ENCODE results near the gene AQP12B. TPM values are rescaled to one million over a fixed set of nuclear protein-coding genes. Genes with fewer than 3 reads are reported as not detected.

Gene AQP12B
- total and polyA plus RNA-seq, 9 donors: 0.18 to 0.36 TPM; not detected in 7

- intact Hi-C loops (cut with DNase I): no loop called here
- TF ChIP-seq POLR2A (IDR thresholded peaks at IDR 0.05): no peak
- no peak for TF ChIP-seq EP300 (IDR thresholded peaks at IDR 0.05)
- TF ChIP-seq, protein P1, sequence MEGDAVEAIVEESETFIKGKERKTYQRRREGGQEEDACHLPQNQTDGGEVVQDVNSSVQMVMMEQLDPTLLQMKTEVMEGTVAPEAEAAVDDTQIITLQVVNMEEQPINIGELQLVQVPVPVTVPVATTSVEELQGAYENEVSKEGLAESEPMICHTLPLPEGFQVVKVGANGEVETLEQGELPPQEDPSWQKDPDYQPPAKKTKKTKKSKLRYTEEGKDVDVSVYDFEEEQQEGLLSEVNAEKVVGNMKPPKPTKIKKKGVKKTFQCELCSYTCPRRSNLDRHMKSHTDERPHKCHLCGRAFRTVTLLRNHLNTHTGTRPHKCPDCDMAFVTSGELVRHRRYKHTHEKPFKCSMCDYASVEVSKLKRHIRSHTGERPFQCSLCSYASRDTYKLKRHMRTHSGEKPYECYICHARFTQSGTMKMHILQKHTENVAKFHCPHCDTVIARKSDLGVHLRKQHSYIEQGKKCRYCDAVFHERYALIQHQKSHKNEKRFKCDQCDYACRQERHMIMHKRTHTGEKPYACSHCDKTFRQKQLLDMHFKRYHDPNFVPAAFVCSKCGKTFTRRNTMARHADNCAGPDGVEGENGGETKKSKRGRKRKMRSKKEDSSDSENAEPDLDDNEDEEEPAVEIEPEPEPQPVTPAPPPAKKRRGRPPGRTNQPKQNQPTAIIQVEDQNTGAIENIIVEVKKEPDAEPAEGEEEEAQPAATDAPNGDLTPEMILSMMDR (IDR thresholded peaks at IDR 0.05): no peak
- no peaks in the 10 kb centered on the region for H3K27me3 ChIP-seq
- no peaks in the 10 kb centered on the region for H3K36me3 ChIP-seq
- DNase-seq: no peak
- H3K9me3 ChIP-seq: no peaks in the 10 kb centered on the region
- H3K4me1 ChIP-seq (ENCODE audit: insufficient read depth): no peaks in the 10 kb centered on the region
- no peak overlapping the region for H3K4me3 ChIP-seq
- no peak overlapping the region for H3K27ac ChIP-seq
- 75 to 79% (median 77%) methylated on average over 15 of the region's 15 CpGs for WGBS, 3 donors
These were observed 38.9 kb downstream of the AQP12B start for GRCh38 chr2:240643811-240644150.

DNA sequence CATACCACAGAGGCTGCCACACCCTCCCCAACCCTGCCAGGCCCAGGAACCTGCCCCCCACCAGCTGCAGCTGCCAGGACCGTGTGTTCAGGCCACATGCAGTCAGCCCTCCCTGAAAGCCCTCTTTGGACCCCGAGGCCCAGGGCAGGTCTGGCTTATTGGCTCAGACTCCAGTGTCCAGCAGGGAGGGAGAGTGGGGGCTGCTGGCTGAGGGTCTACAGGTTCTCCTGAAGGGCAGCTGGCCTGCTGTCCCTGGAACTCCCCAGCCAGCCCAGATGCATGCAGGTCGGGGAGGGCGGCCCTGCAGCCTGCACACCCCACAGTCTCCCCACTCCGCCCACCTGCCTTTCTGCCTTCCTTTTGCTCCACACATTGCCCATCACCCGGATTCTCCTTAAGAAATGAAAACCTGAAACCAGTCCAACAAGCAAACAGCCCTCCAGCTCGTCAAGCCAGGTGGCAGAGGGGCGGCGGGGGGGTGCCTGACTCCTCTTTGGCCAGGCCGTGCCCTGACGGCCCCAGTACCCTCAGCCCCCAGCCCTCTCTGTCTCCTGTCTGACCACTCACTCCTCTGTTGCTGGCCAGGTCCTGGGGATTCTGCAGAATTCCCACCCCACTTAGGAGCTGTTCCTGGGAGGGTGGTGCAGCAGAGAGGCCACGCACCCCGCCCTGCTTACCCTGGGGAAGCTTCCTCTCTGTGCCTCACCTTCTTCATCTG, 39.4 kb downstream of the AQP12B start:
- Histone ChIP-seq H3K4me3 (no peak overlapping the region), H3K27ac (no peak overlapping the region), H3K9me3 (no peaks in the 10 kb centered on the region), H3K4me1 (ENCODE audit: insufficient read depth) (no peaks in the 10 kb centered on the region), H3K27me3 (no peaks in the 10 kb centered on the region), H3K36me3 (no peaks in the 10 kb centered on the region)
- intact Hi-C loops (cut with DNase I): no loop called here
- TF ChIP-seq POLR2A (IDR thresholded peaks at IDR 0.05): no peak
- TF ChIP-seq, protein P1 (IDR thresholded peaks at IDR 0.05): no peak
- TF ChIP-seq EP300 (IDR thresholded peaks at IDR 0.05): no peak
- DNase-seq: peak in 1 of 5 donors; percentile 29
- WGBS, 3 donors: 55 to 64% (median 56%) methylated on average over 13 of the region's 13 CpGs

- H3K27ac ChIP-seq: no peak overlapping the region
- no peak for DNase-seq
- H3K4me3 ChIP-seq: no peak overlapping the region
- no peaks in the 10 kb centered on the region for H3K9me3 ChIP-seq
- intact Hi-C loops (cut with DNase I): no loop called here
- TF ChIP-seq, protein P1 (IDR thresholded peaks at IDR 0.05): no peak
- TF ChIP-seq POLR2A (IDR thresholded peaks at IDR 0.05) (no peak), EP300 (IDR thresholded peaks at IDR 0.05) (no peak)
- no peaks in the 10 kb centered on the region for H3K4me1 ChIP-seq (ENCODE audit: insufficient read depth)
- H3K36me3 ChIP-seq: no peaks in the 10 kb centered on the region
- H3K27me3 ChIP-seq: no peaks in the 10 kb centered on the region
- WGBS, 3 donors: 77 to 84% (median 82%) methylated on average over 6 to 11 of the region's 11 CpGs
These were observed 39.9 kb downstream of the AQP12B start for GRCh38 chr2:240642806-240643092.

GRCh38 chr2:240642061-240642805, 40.5 kb downstream of the AQP12B start:
- Histone ChIP-seq H3K27me3 (no peaks in the 10 kb centered on the region), H3K36me3 (no peaks in the 10 kb centered on the region)
- intact Hi-C loops (cut with DNase I): no loop called here

More at GRCh38 chr2:240642061-240642805, 40.5 kb downstream of the AQP12B start:
- Histone ChIP-seq H3K9me3 (no peaks in the 10 kb centered on the region), H3K4me3 (no peak overlapping the region), H3K27ac (no peak overlapping the region), H3K4me1 (ENCODE audit: insufficient read depth) (no peaks in the 10 kb centered on the region)
- TF ChIP-seq, protein P1 (IDR thresholded peaks at IDR 0.05): no peak
- TF ChIP-seq POLR2A (IDR thresholded peaks at IDR 0.05): no peak
- WGBS, 3 donors: 56 to 70% (median 57%) methylated on average over 32 to 36 of the region's 36 CpGs
- peak in 1 of 5 donors; percentile 32 for DNase-seq

Data from ovary (tissue), 9 donors.